ENCODE results near the gene TBC1D22A.

TBC1D22A gene

GRCh38 chr22:47051441-47052071 is 289.1 kb downstream of the TBC1D22A start:
- peak; percentile 55 for DNase-seq

- no peak for DNase-seq
These were observed 290.0 kb downstream of the TBC1D22A start for GRCh38 chr22:47052236-47053012.

GRCh38 chr22:47053013-47053725 is 290.7 kb downstream of the TBC1D22A start:
- no peak for DNase-seq

- no peak for DNase-seq
These were observed 291.3 kb downstream of the TBC1D22A start for GRCh38 chr22:47053726-47054141.

- no peak for DNase-seq
These were observed 292.0 kb downstream of the TBC1D22A start for GRCh38 chr22:47054231-47055072.

- no peak for DNase-seq
These were observed 292.6 kb downstream of the TBC1D22A start for GRCh38 chr22:47055073-47055355.

- no peak for DNase-seq
These were observed 293.0 kb downstream of the TBC1D22A start for GRCh38 chr22:47055461-47055860.

- DNase-seq: no peak
These were observed 293.5 kb downstream of the TBC1D22A start for GRCh38 chr22:47055921-47056320.

- DNase-seq: no peak
These were observed 293.9 kb downstream of the TBC1D22A start for GRCh38 chr22:47056361-47056760.

GRCh38 chr22:47056776-47057470 is 294.5 kb downstream of the TBC1D22A start:
- DNase-seq: no peak

GRCh38 chr22:47057916-47058585 is 295.6 kb downstream of the TBC1D22A start:
- no peak for DNase-seq

- no peak for DNase-seq
These were observed 296.6 kb downstream of the TBC1D22A start for GRCh38 chr22:47059076-47059475.

- no peak for DNase-seq
These were observed 297.3 kb downstream of the TBC1D22A start for GRCh38 chr22:47059701-47060161.

GRCh38 chr22:47060718-47061117 is 298.3 kb downstream of the TBC1D22A start:
- no peak for DNase-seq

GRCh38 chr22:47061226-47061625 is 298.8 kb downstream of the TBC1D22A start:
- no peak for DNase-seq

GRCh38 chr22:47062126-47062525 is 299.7 kb downstream of the TBC1D22A start:
- no peak for DNase-seq

- DNase-seq: no peak
These were observed 300.6 kb downstream of the TBC1D22A start for GRCh38 chr22:47063071-47063509.

- DNase-seq: no peak
These were observed 301.2 kb downstream of the TBC1D22A start for GRCh38 chr22:47063606-47064005.

GRCh38 chr22:47064016-47064415 is 301.6 kb downstream of the TBC1D22A start:
- no peak for DNase-seq

GRCh38 chr22:47064416-47064815 is 302.0 kb downstream of the TBC1D22A start:
- DNase-seq: no peak

GRCh38 chr22:47065756-47066615 is 303.5 kb downstream of the TBC1D22A start:
- DNase-seq: no peak
